Heart left ventricle (tissue), 16 donors: ENCODE measurements around the gene MUC7. TPM values are rescaled to one million over a fixed set of nuclear protein-coding genes. Genes with fewer than 3 reads are reported as not detected.
"Not testable (repeated sequence)": the region's sequence is repeated elsewhere in the genome, so short reads cannot be mapped to it uniquely, and the experiment has no call there.

Experiments
- ATAC-seq, 4 donors: fragments of 200-7000 bp; cut with Tn5 transposase; one replicate each; pipeline ENCODE4 v1.9.1; 2020 to 2022; ENCODE audit warnings: moderate library complexity in 4 of 4, mild to moderate bottlenecking in 3 of 4, moderate number of reproducible peaks in 1 of 4
- DNase-seq, 5 donors: peaks; one replicate each; pipeline ENCODE4 v3.0.0-alpha.2; 2020
- H3K27ac ChIP-seq, 12 donors: fragments of 200-600 bp; sonication (generic) in 4 of 12; one replicate each; pipeline versions ENCODE4 v1.5.0 to v1.8.0; 2016 to 2022; ENCODE audit warnings: mild to moderate bottlenecking in 2 of 12
- H3K27me3 ChIP-seq, 9 donors: fragments of 200-600 bp; sonication (generic) in 2 of 9; one replicate each; pipeline versions ENCODE4 v1.5.1 to v1.8.0; 2016 to 2022; ENCODE audit warnings: mild to moderate bottlenecking in 3 of 9
- H3K36me3 ChIP-seq, 9 donors: fragments of 200-600 bp; sonication (generic) in 2 of 9; one replicate each; pipeline versions ENCODE4 v1.5.0 to v1.8.0; 2018 to 2022; ENCODE audit warnings: mild to moderate bottlenecking in 2 of 9
- H3K4me1 ChIP-seq, 12 donors: fragments of 200-600 bp; sonication (generic) in 4 of 12; one replicate each; pipeline versions ENCODE4 v1.5.0 to v1.8.0; 2016 to 2022; ENCODE audit warnings: mild to moderate bottlenecking in 3 of 12
- H3K4me3 ChIP-seq, 12 donors: fragments of 200-600 bp; sonication (generic) in 4 of 12; one replicate each; pipeline versions ENCODE4 v1.5.0 to v1.8.0; 2017 to 2022; ENCODE audit warnings: mild to moderate bottlenecking in 9 of 12, moderate library complexity in 4 of 12
- H3K9me3 ChIP-seq, 12 donors: fragments of 200-600 bp; sonication (generic) in 4 of 12; one replicate each; pipeline versions ENCODE4 v1.5.0 to v1.8.0; 2016 to 2022; ENCODE audit warnings: mild to moderate bottlenecking in 1 of 12
- POLR2A ChIP-seq, 2 donors: fragments of 450-650 bp; IDR thresholded peaks; one replicate each; pipeline ENCODE4 v1.6.1; 2017; ENCODE audit warnings: antibody characterized with exemption in 2 of 2, mild to moderate bottlenecking in 2 of 2, moderate library complexity in 2 of 2
- WGBS, 4 donors: extraction: QIAGEN DNeasy Blood & Tissue Kit in 2 of 4; methylation state at CpG; one replicate each; pipeline versions ENCODE4 v1.1.5 to v1.1.7; 2013 to 2018; 5-methylcytosine and 5-hydroxymethylcytosine counted together
- intact Hi-C, 10 donors: fragments of 100-400 bp; cut with DNase I; formaldehyde crosslinking; loops; one replicate each; pipeline versions ENCODE4 v1.11.1 to v1.14.2; 2022
- polyA plus RNA-seq, 2 donors: library from polyadenylated mRNA; stranded (reverse); fragments of 200-250 nt; gene quantifications; one replicate each; pipeline ENCODE4 v1.2.3, GENCODE V29; 2013
- total RNA-seq, 9 donors: library from RNA; depleted of rRNA in 2 of 9; stranded (reverse); fragments of >200 nt in 2 of 9; fragmentation: NEBNext Ultra II Directional in 3 of 9; extraction: Animal tissue kit (Norgen Biotek cat#: 25700) in 3 of 9; gene quantifications; one replicate each; pipeline versions ENCODE4 v1.1.0 to v1.2.4, GENCODE V29; 2016 to 2023
- TF ChIP-seq, protein P1 (sequence below), 12 donors: fragments of 200-600 bp; sonication (generic) in 4 of 12; IDR thresholded peaks; one replicate each; pipeline versions ENCODE4 v1.5.0 to v1.8.0; 2018 to 2022; ENCODE audit warnings: antibody characterized with exemption in 12 of 12, mild to moderate bottlenecking in 5 of 12
- donor health status: ischemic (EF 13 %, LVEDD 7.1; RV severe dilation, severe dysfunction).
- donor health status: healthy with polysubstance abuse.
- donor health status: DM: no; HTN: yes; CAD: no.
- donor health status: DM: no; HTN: no; CAD: no.
- donor health status: ischemic (EF 25% LVEDD 6.9; RV normal size, moderate dysfunction).
- donor health status: ischemic (EF 25% LVEDD 5.7; RV mildly dilated, moderate dysfunction).
- donor health status: healthy.
- donor health status: DM: yes; HTN: yes; CAD: no.
- donor health status: ischemic (EF 35%, LVEDD 5.7; RV mildly dilated, moderate dysfunction).
- donor health status: nonischemic (EF 11% LVEDD 7.7; RV severe dilation, severe dysfunction).
- donor health status: DM: yes; HTN: yes; CAD: no.
- donor health status: PGD.
- donor health status: ischemic (EF 29% LVEDD 5.4; RV normal size, mild dysfunction).
- donor health status: nonischemic (EF 23%, LVEDD 6.1; RV moderate dilation, normal function).

The MUC7 gene
- total and polyA plus RNA-seq, 11 donors = not detected

DNA sequence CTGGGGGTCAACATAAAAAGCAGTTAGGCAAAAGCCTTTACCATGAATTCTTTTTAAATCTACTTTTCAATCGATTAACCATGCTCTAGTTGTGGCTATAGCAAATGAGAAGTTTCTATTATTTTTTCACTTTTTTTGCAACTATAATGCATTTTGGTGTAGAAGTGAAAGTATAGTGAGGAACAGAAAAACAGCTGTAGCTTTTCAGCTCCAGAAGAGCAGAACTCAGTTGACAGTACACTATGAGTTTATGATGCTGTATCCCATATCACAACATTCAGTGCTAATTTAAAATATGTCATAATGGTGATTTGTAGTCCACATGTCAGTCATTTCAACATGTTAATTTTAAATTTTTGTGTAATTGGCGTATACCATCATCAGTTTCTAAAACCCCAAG, 8.7 kb upstream of the MUC7 start:
- Histone ChIP-seq H3K36me3 (no peaks in the 10 kb centered on the region), H3K9me3 (no peaks in the 10 kb centered on the region), H3K27ac (no peak overlapping the region), H3K27me3 (no peaks in the 10 kb centered on the region), H3K4me3 (no peak overlapping the region), H3K4me1 (no peaks in the 10 kb centered on the region)
- TF ChIP-seq, protein P1, sequence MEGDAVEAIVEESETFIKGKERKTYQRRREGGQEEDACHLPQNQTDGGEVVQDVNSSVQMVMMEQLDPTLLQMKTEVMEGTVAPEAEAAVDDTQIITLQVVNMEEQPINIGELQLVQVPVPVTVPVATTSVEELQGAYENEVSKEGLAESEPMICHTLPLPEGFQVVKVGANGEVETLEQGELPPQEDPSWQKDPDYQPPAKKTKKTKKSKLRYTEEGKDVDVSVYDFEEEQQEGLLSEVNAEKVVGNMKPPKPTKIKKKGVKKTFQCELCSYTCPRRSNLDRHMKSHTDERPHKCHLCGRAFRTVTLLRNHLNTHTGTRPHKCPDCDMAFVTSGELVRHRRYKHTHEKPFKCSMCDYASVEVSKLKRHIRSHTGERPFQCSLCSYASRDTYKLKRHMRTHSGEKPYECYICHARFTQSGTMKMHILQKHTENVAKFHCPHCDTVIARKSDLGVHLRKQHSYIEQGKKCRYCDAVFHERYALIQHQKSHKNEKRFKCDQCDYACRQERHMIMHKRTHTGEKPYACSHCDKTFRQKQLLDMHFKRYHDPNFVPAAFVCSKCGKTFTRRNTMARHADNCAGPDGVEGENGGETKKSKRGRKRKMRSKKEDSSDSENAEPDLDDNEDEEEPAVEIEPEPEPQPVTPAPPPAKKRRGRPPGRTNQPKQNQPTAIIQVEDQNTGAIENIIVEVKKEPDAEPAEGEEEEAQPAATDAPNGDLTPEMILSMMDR (IDR thresholded peaks at IDR 0.05) = no peak
- intact Hi-C loops = no loop called here
- no peak for DNase-seq
- no peak for ATAC-seq
- 42 to 70% (median 54%) methylated on average over 2 of the region's 2 CpGs for WGBS, 4 donors

DNA sequence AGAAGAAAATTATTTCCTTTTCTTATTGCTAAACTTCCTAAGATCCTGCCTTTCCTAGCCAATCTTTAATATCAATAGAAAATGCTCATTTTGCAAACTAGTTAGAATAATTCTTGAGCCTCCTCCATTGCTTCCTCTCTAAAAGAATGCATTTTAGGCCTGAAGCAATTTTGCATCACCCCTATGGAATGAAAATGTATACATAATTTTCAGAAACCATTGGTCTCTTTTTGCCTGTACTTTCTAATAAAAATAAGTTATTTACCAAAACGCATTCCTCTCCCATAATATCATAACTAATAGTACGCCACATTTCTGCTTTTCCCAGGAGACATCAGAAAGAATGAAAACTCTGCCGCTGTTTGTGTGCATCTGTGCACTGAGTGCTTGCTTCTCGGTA, 1.7 kb downstream of the MUC7 start:
- DNase-seq = no peak
- Histone ChIP-seq H3K27ac (no peak overlapping the region), H3K4me1 (no peaks in the 10 kb centered on the region), H3K9me3 (peaks cover 0 to 10% (median 0%) of the 10 kb centered on the region in 12 donors), H3K27me3 (no peaks in the 10 kb centered on the region), H3K4me3 (no peak overlapping the region), H3K36me3 (no peaks in the 10 kb centered on the region)
- 76 to 85% (median 81%) methylated on average over 4 of the region's 4 CpGs for WGBS, 4 donors
- intact Hi-C loops = no loop called here
- ATAC-seq = no peak
- no peak for TF ChIP-seq POLR2A (IDR thresholded peaks at IDR 0.05)
- TF ChIP-seq, protein P1 (IDR thresholded peaks at IDR 0.05) = no peak

DNA sequence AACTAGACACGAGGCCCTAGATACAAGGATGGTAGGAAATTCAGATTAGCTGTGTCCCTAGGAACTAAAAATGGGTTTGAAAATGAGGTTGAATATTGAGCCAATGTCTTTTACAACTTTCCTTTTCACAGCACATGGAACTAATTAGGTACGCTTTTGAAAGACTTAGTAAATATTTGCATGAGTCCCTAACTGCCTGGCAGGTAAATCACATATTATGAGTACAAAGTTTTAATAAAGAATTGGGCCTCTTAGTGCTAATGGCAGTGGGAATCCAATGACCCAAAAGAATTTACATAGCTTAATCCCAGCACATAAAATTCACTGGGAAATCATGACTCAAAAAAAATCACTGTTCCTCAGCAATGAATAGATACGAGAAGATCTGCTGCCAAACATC, 16.8 kb downstream of the MUC7 start:
- Histone ChIP-seq H3K27ac (no peak overlapping the region), H3K9me3 (no peaks in the 10 kb centered on the region), H3K27me3 (no peaks in the 10 kb centered on the region), H3K36me3 (no peaks in the 10 kb centered on the region), H3K4me1 (no peaks in the 10 kb centered on the region), H3K4me3 (no peak overlapping the region)
- TF ChIP-seq POLR2A (IDR thresholded peaks at IDR 0.05) = no peak
- TF ChIP-seq, protein P1 (IDR thresholded peaks at IDR 0.05) = no peak
- intact Hi-C loops = no loop called here
- WGBS, 4 donors = 73 to 79% (median 76%) methylated on average over 3 of the region's 3 CpGs
- no peak for DNase-seq
- ATAC-seq = no peak

DNA sequence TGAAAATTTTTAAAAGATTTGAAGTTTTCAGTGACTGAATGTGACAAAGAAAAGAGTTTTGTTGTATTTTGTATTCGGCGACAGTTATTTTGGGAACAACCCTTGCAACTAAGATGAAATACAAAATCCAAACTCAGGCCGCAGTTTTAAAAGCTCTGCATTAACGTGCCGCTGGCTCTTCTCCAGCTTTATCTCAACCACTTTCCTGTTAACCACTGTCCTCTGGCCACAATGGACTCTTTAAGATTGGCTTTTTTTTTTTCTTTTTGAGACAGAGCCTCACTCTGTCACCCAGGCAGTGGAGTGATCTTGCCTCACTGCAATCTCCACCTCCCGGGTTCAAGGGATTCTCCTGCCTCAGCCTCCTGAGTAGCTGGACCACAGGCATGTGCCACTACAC, 24.2 kb downstream of the MUC7 start:
- 52 to 69% (median 53%) methylated on average over 6 of the region's 6 CpGs for WGBS, 4 donors
- H3K27me3 ChIP-seq = no peaks in the 10 kb centered on the region
- no peak overlapping the region for H3K27ac ChIP-seq
- H3K9me3 ChIP-seq = no peaks in the 10 kb centered on the region
- intact Hi-C loops = loop anchor here in 1 of 10 donors (10.0 kb wide), 1 partner anchor 801 kb away; no protein-coding TSS in a partner anchor
- no peak overlapping the region for H3K4me3 ChIP-seq
- H3K36me3 ChIP-seq = no peaks in the 10 kb centered on the region
- TF ChIP-seq, protein P1 (IDR thresholded peaks at IDR 0.05) = no peak
- no peak for TF ChIP-seq POLR2A (IDR thresholded peaks at IDR 0.05)
- H3K4me1 ChIP-seq = no peaks in the 10 kb centered on the region
- DNase-seq = no peak
- no peak for ATAC-seq

DNA sequence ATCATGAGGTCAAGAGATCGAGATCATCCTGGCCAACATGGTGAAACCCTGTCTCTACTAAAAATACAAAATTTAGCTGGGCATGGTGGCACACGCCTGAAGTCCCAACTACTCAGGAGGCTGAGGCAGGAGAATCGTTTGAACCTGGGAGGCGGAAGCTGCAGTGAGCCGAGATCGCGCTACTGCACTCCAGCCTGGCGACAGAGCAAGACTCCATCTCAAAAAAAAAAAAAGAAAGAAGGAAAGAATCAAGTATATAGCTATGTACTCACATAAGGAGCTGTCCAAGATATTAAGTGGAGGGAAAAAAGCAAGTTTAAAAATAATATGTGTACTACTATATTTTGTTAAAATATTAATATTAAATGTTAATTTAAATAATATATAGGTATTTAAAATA, 29.8 kb downstream of the MUC7 start:
- H3K27me3 ChIP-seq, H3K4me3 ChIP-seq, H3K27ac ChIP-seq, H3K36me3 ChIP-seq, ATAC-seq, DNase-seq, H3K4me1 ChIP-seq, H3K9me3 ChIP-seq: not testable (repeated sequence)
- 63 to 84% (median 80%) methylated on average over 8 of the region's 8 CpGs for WGBS, 4 donors
- intact Hi-C loops = loop anchor here in 3 of 10 donors (5.0 to 10.0 kb wide), 3 partner anchors 807 to 817 kb away; no protein-coding TSS in a partner anchor
